CD4-positive, alpha-beta T cell treated with Interleukin-17A for 4 hours (primary cell): ENCODE data around the gene HOXC13.

Experiments
- DNase-seq: peaks from one replicate; pipeline ENCODE4 v3.0.0-alpha.2; 2020; ENCODE audit warnings: mixed read lengths

Gene HOXC13

DNA sequence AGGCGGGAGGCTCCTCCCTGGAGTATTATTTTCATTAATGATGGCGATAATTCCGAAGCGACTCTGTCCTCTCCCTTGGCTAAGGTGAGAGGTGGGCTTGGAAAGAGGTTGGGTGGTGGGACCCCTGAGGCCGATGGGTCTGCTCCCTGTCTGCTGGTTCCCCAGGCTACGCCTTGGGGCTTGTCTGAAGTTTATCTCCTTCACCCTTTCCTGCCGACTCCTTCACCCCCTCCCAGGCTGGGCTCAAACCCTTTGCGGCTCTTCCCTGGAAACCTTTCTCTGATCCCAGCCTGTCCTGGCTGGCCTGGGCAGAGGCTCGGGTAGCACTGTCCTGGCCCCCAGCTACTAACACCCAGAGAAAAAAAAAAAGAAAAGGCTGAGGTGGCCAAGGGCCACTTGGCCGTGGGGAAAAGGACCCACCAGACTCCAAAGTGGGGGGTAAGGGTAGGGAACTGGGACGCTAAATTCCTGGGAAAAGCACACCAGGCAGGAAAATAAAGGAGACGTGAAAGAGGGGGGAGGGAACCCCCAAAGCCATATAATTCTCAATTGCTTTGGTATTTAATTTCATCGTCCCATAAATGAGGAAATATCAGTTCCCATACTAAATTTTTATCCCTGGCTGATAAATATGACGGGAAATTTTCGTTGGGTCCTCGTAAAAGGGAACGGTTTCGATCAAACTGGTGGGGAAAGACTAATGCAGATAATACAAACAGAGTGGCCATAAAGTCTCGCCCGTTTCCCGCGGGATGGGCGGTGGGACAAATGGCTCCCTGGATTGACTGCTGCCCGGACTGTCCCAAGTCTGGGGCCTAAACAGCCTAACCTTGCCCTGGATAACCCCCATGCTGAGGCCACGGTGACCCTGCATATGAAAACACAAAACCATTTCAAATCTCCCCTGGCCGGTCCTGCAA is 44.3 kb downstream of the HOXC13 start:
- DNase-seq, result no peak

DNA sequence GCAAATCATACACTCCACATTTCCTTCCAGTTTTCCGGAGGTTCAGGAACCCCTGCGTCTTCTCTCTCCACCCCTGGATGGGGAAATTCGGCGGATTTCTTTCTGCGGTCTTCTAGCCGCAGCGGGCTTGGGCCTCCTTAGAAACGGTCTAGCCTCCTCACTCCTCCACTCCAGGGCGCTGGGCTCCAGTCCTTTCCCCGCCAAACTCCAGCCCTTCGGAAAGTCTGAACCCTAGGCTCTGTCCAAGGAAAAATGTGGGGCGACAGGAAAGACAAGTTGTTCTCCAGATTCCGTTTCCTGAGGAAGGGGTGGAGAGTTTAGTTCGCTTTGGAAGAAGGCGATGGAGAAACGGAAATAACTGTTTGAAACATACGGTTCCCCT is 44.9 kb downstream of the HOXC13 start:
- DNase-seq, result no peak

GRCh38 chr12:53983950-53984572 is 45.4 kb downstream of the HOXC13 start:
- no peak for DNase-seq

GRCh38 chr12:53984901-53985691 is 46.5 kb downstream of the HOXC13 start, which contains the start of gene HOXC10:
TSS of gene HOXC10 (plus strand) at chr12:53985146. CDS start at chr12:53985260, 114 bp downstream.
- DNase-seq, result peak; percentile 84

- DNase-seq, result no peak
Measured at GRCh38 chr12:53985692-53985993, 47.0 kb downstream of the HOXC13 start.

DNA sequence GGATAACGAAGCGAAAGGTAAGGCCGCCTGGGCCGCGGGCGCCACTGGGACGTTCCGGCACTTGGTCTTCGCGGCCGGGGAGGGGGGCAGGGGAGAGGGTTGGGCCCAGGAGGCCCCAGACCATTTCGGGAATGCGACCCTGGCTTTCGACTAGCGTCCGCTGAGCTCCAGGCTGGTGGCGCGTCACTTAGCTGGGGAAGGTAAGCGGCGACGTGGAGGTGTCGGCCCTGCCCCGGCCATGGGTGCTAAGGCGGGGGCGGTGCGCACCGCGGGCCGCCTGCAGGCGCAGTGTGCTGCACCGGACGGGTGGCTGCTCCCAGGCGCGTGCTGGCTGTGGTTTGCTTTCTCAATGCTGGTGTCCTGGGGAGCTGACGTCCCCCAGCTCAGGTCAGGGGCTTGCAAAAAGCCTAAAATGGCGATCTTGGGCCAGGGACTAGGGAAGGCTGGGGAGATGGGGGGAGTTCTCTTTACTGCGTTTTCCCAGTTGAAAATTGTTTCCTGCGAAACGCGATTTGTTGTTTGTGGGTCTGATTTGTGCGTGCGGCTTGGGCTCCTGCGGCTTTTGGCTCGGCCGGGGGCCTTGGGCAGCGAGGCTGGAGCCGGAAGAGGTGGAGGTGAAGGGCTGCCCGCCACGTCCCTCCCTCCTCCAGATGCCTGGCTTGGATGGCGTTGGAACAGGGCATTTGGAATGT is 47.5 kb downstream of the HOXC13 start:
- DNase-seq, result peak; percentile 22

- no peak for DNase-seq
Measured at GRCh38 chr12:53986686-53987483, 48.3 kb downstream of the HOXC13 start.

DNA sequence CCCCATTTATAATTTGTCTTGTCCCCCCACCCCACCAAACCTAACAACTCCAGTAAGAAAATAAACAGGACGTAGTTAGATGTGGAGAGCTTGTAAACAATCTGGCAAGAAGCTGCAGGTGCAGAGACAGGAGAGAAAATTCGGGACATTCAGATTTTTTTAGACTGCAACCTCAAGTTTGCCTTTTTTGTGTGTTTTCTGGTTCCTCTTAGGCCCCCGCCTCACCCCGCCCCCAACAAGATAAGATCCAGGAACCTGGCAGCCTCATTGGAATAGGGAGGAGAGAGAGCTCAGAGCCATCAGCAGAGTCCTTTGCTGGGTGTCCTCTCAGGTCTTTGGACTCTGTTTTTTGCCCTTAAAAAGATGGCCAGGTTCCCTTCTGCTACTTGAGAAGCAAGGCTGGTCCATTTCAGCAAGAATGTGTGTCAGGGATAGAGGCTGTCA is 49.2 kb downstream of the HOXC13 start:
- no peak for DNase-seq

DNA sequence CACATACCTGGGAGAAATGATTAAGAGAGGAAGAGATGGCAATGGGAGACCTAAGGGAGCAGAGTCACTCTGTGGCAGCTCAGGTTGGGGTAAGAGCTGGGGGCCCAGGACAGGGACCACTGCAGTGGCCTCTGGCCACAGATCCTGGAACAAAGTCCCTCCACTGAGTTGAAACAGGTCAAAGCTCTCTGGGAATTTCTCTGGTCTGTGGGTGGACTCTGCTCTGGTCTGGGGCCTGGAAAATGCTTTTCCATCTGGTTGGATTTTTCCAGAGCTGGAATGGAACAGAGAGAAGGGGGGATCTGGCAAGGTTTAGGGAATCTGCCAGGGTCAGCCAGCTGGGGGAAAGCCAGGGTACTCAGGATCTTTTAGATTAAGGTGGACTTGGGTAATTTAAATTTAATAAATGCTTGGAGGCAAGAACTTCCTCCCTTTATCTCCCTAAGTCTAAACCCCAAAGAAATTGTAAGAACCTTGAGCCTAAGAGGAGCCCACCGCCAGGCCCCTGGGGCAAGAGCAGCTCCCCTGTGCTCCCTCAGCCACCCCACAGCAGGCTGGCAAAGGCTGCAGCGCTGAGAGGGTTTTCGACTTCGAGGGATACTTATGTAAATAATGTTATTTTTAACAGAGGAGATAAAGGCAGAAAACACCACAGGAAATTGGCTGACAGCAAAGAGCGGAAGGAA is 50.1 kb downstream of the HOXC13 start:
- DNase-seq, result no peak

DNA sequence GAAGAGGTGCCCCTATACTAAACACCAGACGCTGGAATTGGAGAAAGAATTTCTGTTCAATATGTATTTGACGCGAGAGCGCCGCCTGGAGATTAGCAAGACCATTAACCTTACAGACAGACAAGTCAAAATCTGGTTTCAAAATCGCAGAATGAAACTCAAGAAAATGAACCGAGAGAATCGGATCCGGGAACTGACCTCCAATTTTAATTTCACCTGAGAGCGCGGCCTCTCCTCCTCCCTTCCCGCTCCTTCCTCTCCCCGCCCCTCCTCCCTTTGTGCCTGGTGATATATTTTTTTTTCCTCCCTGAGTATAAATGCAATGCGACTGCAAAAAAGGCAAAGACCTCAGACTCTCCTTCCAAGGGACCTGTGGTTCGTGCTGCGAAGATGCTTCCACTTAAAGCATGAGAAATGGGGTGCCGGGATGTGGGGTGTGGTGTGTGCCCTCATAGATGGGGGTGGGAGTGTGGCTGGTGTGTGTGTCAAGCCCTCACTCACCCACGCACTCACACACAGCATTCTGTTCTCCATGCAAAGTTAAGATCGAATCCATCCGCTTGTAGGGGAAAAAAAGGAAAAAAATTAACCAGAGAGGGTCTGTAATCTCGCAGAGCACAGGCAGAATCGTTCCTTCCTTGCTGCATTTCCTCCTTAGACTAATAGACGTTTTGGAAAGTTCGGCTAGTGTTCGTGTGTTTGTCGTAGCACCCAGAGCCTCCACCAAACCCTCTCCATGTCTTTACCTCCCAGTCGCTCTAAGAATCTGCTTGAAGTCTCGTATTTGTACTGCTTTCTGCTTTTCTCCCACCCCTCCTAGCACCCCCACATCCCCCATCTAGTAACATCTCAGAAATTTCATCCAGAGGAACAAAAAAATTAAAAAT is 50.8 kb downstream of the HOXC13 start:
- peak; percentile 36 for DNase-seq

DNA sequence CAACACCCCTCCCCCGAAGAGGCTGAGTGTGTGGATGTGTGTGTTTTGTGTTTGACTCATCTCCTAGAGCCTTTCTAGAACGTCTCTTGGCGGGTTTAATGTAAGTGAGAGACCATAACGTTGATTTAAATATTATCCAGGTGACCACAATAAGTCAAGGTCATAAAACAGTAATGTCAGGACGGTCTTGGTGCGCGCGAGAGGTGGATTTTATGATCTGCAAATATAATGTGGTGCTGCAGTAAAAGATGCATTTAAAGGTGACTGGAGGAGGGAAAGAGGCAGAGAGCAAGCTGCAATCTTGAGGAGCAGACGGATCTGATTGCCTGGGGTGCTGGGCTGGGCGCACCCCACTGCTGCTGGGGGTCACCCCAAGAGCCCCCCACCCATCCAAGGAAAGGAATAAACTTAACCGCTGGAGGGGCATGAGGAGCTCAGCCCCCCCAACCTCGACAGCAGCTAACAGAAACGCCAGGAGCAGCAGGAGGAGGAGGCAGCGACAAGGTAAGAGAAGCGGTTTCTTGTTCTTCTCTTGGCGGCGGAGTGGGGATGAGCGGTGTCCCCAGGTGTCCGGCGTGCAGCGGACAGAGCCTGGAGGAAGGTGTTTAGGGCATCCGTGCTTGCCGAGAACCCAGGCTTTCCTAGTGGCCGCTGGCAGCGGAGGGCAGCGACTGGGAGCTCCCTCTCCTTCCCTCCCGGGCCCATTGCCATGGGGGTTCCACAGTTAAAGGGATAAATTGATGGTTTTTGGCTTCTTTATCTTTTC is 51.9 kb downstream of the HOXC13 start:
- DNase-seq, result no peak

GRCh38 chr12:53991077-53991460 is 52.4 kb downstream of the HOXC13 start:
- no peak for DNase-seq

- DNase-seq, result no peak
Measured at GRCh38 chr12:53992377-53992889, 53.8 kb downstream of the HOXC13 start.

- no peak for DNase-seq
Measured at GRCh38 chr12:53993162-53994008, 54.8 kb downstream of the HOXC13 start.

- no peak for DNase-seq
Measured at GRCh38 chr12:53994009-53994263, 55.3 kb downstream of the HOXC13 start.

DNA sequence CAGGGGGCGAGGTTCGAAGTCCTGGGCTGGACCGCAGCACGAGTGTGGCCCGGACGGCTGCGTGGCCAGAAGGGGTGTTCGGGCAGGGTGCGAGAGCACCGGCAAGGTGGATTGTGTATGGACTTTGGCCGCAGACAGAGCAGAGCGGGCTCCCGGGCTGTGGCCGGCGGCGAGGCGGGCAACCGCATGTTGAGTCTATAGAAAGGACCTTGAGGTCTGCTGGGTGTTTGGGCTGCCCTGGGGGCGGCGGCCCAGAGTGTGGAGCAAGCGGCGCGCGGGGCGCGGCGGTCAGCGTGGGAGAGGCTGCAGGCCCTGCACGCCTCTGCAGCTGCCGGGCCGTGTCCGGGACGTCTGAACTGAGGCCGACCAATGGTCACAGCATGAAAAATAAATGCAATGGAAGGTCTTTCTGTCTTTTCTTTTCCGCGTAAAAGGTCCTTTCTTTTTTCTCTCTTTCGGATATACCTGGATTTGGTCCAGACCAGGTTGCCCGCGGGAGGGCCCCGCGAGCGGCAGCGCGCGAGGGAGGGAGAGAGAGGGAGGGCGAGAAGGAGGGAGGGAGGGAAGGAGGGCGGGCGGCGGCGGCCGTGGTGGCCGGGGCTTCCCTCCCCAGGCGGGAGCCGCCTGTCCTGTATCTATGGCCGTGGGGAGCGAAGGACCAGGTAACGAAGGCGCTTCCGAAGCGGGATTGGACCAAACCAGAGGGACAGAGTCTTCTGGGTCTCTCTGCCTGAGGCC is 55.8 kb downstream of the HOXC13 start:
- no peak for DNase-seq

DNA sequence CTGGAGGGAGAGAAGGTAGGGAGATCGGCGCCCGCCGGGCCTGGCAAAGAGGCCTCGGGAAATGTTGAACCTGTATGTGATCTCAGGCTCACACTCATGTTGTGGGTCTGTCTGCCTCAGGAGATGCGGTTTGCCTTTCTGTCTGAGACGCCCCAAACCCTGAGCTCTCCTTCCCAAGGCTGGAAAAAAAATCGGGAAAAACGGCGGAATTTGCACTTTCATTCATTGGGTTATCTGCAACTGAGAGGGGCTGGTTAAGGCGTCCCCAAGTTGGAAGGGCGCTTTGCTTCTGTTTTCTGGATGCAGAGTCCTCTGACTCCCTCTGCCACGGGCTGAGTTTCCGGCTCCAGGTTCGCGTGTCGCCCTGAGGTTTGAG is 56.4 kb downstream of the HOXC13 start:
- DNase-seq, result peak; percentile 51
